Effector CD4-positive, alpha-beta T cell (primary cell): Measurements from ENCODE around the gene PEPD.
"Not testable (repeated sequence)": the region's sequence is repeated elsewhere in the genome, so short reads cannot be mapped to it uniquely, and the experiment has no call there.

Experiments used
- DNase-seq: peaks from one replicate; pipeline ENCODE4 v3.0.0-alpha.2; 2020

The PEPD gene

DNA sequence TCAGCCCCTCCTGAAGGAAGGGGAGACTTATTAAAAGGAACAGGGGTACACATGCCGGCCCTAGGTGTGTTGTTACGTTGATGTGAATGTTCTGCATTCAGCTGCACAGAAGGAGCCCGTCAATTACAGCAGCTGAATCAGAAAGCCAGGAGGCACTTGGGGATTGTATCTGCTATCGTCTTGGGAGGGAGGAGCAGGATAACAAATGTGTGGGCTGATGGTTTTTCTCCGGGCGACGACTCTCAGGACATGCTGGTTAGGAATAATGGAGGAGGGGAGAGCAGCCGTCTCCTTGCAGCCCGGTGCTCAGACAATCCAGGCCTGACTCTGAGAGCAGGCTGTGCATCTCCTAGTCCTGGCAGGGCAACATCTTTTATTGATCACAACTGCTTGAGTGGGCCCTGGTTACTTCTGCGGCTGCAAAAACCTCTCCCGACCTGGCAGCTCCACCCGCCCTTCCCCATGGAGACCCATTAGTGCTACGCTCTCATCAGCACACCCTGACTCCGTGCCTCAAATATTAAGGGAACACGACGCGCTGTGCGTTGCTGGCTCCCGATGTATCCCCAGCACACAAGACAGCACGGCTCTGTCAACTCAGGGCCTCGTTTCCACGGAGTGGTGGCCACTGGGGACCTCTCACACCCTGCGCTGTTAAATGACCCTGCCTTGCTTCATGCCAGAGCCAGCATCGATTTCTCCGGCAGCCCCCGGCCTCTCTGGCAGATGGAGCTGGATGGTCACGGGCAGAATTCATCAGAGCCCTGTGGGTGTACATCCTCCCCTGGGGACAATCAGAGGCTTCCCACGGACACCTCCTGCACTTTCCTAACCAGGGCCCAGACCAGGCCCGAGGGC, 25.3 kb downstream of the PEPD start:
- DNase-seq = no peak

DNA sequence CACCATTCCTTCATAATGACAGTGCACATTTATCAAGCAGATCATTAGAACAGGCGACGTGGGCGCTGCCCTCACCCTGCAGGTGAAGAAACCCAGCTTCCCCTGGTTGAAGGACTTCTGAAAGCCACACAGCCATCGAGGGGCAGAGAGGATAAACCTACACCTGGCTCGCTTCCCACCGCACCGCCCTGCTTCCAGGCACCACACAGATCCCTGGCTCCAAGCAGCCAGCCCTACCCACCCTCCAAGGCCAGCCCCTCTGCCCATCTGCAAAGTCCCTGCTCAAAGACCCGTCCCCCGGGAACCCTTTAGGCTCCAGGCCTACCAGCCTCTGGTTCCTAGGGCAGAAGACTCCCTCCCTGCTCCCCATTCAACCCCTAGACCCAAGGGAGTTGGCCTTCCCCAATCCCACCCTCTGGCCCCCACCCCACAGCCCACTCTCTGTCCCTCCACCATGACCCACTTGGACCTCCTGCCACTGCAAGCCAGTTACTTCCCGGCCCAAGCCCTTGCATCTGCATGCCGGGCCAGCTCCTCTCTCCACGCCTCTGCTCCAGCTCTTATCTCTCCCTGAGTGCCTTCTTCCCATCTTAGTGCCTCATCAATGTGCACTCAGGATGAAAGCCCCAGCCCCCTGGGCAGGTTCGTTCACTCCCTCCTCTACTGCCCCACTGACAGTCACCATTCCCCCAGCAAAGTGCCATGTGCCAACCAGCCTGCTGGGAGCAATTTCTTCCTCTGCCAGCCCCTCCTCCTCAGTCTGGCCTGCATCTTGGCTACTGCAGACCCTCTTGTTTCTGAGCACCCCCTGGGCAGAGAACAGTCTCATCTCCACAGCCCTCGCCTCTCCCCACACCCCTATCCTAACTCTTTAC, 28.0 kb downstream of the PEPD start:
- no peak for DNase-seq

DNA sequence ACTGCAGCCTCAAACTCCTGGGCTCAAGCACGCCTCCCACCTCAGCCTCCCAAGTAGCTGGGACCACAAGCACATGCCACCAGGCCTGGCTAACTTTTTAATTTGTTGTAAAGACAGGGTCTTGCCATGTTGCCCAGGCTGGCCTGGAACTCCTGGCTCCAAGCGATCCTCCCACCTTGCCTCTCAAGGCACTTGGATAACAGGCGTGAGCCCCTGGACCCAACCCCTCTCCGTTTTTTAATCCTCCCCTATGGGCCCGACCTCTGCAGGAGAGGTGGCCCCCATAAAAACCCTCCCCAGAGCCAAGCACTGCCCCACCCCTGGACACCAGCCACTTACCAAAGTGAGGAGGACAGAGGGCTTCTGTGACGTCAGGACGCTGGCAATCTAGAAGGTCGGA, 28.6 kb downstream of the PEPD start:
- DNase-seq = no peak

DNA sequence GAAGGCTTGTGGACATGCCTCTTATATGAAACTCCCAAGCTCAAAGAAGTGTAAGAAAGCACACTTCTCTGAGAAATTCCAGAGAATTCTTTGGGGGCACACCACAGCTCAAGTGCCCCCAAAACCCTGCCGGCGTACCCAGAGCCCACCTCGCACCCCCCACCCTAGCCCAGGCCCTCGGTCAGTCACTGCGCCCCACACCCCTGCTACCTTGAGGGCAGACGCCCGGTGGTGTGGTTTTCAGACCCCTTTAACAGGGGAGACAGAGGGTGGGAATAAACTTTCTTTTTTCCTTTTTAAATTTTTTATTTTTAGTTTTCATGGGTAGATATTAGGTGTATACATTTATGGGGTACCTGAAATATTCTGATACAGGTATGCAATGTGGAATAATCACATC, 29.5 kb downstream of the PEPD start:
- DNase-seq = no peak

DNA sequence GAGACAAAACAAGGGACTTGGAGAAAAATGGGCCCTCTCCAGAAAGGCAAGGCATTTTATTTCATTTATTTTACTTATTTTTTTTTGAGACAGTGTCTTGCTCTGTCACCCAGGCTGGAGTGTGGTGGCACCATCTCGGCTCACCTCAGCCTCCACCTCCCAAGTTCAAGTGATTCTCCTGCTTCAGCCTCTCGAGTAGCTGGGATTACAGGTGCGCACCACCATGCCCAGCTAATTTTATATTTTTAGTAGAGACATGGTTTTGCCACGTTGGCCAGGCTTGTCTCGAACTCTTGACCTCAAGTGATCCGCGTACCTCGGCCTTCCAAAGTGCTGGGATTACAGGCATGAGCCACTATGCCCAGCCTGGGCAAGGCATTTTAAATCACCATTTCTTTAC, 31.0 kb downstream of the PEPD start:
- DNase-seq = not testable (repeated sequence)

DNA sequence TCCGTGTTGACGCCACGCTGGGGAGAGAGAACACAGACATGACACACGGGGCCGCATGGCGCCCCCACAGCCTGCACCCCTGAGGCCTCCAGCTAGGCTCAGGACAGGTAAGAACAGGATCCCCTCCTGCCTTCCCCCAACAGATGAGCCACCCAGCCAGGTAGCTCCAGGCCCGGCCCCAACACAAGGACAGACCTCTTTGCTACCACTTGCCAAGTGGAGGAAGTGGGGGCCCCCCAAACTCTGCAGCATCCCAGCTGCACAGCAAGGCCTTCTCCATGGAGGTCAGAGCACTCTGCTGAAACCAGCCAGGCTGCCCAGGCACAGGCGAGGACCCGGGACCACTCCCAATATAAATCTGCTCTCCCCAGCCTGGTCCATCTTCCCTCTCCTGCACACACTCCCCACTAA, 31.5 kb downstream of the PEPD start:
- no peak for DNase-seq

DNA sequence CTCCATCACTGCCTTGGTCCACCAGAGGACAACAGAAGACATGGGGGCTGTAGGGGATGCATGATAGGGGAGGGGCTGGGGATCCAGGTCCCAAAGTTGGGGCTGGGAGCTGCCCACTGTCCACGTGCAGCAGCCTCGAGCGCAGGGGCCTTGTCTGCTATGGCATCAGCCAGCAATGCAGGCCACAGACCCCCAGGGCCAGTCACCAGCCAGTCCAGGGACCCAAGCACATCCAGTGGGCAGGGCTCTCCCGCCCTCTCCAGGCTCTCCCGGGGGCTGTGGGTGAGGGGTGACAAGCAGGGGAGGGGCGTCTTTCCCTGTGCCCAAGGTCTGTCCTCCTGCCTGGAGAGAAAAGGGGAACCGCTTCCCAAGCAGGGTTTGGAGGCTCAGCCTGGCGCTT, 32.8 kb downstream of the PEPD start:
- no peak for DNase-seq

DNA sequence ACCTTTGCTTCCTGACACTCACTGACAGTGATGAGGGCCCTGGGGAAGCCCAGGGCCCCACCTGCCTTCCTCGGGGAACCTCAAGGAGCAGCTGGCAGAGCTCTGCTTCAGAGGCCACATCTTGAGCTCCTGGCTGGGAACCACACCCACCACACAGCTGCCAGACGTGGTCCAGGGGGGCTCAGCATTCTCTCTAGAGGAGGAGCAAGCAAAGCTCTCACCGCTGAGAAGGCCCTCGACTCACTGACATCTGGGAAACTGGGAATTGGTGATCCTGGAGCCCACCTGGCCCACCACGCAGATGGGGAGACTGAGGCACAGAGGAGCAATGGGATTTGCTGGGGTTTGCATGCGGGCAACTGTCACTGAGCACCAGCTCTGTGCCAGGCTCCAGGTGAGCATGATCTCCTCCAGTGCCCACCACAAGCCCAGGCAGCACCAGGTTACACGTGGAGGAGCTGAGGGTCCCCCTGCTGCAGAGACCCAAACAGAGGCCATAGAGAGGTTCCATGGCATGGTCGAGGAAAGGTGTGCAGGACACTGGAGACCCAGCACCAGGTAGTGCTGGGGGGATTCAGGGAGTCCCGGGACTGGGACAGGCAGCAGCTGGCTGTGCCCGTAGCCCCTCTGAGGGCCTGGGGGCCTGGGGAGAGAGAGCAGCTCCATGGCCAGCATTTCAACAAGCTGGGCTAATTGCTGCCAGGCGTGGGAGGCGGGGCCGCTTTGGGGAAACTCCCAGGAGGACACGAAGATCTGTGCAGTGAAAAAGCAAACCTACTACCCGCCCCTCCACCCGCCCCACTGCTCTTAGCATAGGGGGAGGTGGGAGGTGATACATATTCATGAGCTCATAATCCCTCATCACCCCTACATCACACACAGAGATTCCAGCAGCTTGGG, 33.4 kb downstream of the PEPD start:
- no peak for DNase-seq

DNA sequence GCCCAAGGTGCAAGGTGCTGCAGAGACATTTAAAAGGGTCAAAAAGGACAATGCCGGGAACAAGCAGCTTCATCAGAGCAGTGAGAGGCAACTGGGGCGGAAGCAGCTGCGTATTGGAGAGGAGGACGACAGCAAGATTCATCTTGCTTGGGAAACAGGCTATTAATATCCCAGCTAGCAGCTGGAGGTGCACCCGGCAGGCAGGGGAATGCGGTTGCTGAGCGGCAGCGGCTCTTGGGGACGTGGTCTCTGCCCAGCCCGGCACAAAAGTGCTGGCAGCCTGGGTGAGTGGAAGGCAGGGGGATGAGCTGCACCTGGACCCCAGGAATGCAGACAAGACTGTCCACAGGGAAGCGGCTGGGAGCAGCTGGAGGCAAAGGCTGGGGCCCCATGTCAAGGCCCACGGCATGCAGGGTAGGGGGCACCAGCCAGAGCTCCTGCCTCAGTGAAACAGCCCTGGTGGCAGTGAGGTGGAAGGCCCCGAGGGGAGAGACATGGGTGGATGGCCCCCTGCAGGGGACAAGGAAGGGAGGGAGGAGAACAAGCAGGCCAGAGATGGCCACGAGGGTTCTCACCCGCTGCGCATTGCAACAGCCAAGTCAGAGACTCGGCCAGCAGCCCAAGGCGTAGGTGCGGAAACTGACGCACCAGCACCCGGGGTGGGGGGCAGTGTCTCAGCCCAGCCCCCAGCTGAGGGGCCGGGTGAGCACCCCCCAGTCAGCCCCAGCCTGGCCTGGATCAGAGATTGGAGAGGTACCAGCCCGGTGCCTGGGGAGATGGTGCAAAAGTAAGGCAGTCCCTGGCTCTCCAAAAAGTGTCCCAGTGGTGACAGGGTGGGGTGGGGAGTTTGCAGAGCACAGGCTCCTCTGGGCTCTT, 34.4 kb downstream of the PEPD start:
- DNase-seq = no peak

DNA sequence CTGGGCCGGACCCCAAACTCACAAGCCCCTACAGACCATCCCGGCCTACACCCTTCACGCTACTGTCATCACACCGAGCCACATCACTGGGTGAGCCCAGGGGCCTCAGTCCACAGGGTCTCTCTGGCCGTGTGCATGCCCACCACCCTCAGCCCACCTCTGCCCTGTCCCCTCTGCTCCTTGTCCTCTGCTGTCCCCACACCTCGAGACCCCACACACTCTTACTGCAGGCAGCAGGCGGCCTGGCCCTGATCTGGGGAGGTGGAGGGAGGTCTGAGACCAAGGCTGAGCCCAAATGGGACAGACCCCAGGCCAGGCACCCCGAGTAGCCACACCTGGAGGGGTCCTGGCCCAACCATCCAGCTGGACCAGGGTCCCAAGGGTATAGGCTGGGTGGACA, 35.2 kb downstream of the PEPD start:
- no peak for DNase-seq

DNA sequence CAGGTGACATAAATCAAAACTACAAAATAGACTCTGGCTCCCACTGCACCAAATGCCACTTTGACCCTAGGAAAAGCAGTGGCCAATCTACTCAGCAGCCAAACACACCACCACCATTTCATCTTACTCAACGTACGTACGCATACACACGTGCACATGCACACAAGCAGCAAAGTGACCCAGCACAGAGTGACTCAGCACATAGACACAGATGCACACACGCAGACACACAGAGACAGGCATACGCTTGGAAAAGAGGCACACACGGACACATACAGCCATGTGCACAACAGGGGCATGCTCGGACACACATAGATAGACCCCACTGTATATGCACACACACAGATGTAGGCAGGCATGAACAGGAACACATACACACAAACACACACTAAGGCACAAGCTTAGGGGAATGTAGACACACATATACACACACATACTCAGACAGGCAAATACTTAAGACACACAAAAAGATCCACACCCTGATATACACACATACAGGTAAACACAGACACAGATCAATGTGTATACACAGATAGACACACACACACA, 37.3 kb downstream of the PEPD start:
- DNase-seq = no peak

DNA sequence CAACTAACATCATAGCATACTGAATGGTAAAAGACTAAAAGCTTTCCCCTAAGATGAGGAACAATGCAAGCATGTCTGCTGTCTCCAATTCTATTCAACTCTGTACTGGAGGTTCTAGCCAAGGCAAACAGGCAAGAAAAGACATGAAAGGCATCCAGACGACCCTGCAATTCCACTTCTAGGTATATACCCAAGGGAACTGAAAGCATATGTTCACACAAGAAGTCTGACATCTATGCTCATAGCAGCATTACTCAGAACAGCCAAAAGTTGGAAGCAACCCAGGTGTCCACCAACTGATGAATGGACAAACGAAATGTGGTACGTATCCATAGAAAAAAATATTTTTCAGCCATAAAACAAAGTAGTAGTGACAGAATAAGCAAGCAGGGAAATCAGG, 39.1 kb downstream of the PEPD start:
- no peak for DNase-seq

DNA sequence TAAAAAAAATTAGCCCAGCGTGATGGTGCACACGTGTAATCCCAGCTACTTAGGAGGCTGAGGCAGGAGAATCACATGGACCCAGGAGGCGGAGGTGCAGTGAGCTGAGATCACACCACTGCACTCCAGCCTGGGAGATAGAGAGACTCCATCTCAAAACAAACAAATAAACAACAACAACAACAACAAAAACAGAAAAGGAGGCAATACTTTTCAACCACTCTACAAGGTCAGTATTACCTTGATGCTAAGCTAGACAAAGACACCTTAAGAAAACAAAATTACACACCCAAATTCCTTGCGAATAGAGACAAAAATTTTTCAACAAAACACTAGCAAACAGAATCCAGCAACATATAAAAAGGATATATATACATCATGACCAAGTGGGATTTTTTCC, 39.7 kb downstream of the PEPD start:
- no peak for DNase-seq

DNA sequence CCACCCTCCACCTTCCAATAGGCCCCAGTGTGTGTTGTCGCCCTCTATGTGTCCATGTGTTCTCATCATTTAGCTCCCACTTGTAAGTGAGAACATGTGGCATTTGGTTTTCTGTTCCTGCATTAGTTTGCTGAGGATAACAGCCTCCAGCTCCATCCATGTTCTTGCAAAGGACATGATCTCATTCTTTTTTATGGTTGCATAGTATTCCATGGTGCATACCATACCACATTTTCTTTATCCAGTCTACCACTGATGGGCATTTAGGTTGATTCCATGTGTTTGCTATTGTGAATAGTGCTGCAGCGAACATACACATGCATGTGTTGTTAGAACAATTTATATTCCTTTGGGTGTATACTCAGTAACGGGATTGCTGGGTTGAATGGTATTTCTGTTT, 42.0 kb downstream of the PEPD start:
- not testable (repeated sequence) for DNase-seq

DNA sequence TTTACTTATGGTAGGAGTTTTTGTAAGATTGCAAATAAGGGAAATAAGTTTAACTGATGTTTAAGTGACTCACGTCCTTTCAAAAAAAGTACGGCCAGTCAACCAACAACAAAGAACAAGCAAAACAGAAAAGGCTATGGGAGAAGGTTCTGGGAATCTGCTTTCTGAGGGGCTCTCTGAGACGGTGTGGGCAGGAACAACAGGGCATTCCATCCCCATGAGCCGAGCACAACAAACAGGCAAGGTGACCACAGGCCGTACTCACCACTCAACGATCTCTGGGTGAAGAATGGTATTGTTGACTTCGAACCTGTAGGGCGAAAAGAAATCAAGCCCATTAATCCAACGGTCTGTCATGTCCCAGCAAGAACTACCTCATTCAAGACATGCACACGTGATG, 43.8 kb downstream of the PEPD start:
- no peak for DNase-seq

DNA sequence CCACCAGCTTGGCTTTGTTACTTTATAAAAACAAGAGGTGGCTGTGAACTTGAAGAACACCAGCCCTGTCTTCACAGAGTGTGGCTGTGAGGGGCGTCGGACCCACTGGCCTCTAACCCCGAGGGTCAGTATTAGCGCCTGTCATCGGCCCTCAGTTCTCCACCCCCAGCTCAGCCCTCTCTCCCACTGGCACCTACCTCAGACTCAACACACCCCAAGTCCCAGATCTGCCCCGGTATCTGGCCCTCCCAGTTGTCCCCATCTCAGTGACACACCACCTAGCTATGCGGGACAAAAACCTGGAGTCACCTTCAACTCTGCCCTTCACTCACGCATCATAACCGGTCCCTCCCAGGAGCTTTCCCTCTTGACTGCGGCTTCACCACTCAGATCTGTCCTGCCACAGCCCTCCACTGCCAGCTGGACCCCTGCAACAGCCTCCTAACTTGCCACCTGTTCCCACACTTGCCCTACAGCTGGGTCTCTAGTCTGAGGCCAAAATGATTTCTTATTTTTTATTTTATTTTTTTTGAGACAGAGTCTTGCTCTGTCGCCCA, 45.4 kb downstream of the PEPD start:
- DNase-seq = no peak

DNA sequence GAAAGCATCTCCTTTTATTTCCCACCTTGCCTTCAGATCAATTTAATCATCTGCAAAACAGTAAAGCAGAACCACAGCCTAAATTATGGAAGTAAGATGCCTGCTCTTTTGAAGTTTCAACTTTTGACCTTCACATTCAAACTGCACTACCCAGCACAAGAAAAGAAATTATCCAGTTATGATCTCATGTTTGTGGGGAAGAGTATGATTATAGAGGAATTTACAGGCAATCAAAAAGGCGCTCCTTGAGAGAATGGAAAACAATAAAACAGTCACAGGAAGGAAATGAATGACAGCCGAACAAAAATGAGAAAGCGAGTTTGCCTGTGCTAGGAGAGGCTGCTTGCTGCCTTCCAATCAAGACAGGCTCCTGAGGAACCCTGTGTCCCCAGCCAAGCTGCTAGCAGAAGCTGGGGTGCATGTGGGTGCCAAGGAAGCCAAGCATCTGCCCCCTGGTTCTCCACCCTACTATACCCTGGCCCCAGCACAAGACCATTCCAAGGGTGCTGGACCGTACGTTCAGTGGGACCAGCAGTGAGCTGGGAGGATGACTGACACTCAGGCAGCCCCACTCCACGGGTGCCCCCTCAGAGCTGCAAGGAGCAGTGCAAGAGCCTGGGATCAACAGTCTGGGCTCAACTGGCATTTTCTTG, 47.8 kb downstream of the PEPD start:
- no peak for DNase-seq

DNA sequence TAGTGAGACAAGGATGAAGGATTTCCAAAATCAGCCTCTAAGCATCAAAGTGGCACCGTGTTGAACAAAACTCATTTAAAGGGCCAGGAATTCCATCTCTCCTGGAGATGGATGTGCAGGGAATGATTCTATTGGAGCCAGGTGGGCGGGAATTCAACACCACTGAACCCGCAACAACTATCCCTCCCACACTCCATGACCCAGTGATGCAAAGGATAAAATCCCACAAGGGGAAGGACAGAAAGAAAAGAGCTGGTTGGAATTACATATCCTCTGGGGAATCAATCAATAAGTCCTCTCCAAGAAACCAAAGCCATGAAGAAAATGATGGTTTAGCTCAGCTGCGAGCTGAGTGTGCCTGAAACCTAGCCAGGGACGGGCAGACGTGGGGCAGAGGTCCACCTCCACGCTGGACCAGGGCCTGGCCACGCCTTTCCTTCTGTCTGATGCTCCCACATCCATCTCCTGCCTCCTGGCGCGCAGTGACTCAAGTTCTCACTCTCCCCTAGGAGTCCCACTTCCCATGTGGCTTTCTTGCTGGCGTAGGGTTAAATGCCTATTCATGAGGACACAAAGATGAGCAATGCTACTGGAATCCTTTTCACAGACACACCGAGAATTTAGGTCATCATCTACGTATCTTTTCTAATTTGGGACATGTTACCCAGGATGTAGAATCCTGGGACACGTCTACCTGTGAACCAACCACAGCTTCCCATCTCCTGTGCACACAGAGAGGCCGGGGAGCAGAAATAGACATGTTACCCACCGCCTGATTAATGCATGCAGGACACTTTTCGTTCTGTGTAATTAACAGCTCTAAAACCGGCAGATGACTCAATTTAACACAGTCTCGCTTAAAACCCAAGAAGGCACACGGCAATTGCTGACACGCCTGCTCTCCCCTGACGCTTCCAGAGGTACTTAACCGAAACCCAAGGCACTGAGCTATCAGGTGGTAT, 48.6 kb downstream of the PEPD start:
- no peak for DNase-seq

DNA sequence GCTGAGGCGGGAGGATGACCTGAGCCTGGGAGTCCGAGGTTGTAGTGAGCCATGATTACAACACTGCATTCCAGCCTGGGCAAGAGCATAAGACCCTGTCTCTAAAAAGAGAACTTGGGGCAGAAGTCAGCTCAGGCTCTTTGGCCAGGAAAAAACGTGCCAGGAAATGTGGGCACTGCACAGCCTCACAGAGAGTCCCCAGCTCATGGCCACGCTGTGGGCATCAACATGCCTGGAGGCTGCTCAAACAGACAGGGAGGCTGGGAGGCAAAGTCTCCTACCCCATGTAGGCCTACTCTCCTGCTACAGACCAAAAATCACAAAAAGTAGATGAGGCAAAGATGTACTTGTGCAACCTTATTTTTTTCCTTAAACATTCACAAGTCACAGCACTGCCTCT, 49.4 kb downstream of the PEPD start:
- DNase-seq = no peak
